HG03103 (cell line): ENCODE data around the gene GORAB.

Experiments used
- ATAC-seq: cut with Tn5 transposase; IDR thresholded peaks from one replicate; pipeline ENCODE4 v1.9.1; 2021; ENCODE audit warnings: low read depth; ENCODE audit not compliant: unreplicated experiment

Gene GORAB

DNA sequence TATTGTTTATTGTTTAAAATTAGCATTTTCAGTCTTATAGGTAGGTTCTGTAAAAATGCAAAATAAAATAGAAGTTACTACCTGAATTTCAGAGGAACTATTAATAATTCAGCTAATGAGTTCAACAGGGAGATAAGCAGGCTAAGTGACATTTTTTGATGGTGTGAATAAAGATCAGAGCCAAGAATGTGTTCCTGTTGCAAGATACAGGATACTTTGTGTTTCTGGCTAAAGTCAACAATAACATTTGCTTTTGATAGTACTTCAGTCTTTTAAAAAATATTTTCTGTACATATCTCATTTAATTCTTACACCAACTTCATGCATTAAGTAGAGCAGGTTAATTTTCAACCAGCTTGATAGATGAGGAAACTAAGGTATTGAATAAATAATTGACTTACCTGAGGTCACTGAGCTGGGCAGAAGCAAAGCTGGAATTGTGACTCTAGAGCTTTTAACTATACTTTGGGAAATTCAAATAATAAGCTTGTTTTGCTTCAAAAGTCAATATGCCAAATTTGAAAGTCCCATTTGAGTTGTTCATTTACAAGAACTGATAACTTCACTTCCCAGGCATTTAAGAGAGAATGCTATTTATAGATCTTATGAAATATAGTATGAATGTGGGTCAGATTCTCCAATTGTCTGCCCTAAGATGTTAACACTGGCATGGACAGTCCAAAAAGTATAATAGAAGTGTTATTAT is 6.0 kb downstream of the GORAB start:
- ATAC-seq = no peak

DNA sequence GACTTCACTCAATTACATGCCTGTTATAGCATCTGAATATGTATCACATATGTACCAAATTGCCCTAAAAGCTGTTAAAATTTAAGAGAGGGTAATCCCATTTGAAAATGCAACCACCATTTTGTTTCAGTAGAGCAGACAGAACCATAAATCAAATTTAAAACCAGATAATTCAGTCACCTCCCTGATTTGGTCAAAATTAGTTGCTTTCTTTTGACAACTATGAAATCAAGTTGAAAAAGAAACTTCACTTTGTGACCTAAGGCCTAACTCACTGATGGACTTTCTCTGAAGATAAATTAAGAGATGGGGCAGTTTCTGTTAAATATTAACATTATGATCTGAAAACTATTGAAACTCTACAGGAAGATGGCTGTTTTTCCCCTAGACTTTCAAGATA is 6.7 kb downstream of the GORAB start:
- no peak for ATAC-seq

DNA sequence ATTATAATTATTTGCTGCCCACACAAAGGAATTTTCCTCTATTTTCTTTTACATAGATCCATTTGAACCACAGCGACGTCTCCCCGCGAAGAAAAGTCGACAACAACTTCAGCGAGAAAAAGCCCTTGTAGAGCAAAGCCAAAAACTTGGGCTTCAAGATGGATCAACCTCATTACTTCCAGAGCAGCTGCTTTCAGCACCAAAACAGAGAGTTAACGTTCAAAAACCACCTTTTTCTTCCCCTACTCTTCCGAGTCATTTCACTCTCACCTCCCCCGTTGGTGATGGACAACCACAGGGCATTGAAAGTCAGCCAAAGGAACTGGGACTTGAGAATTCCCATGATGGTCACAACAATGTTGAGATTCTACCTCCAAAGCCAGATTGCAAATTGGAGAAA is 7.2 kb downstream of the GORAB start:
- ATAC-seq = no peak

DNA sequence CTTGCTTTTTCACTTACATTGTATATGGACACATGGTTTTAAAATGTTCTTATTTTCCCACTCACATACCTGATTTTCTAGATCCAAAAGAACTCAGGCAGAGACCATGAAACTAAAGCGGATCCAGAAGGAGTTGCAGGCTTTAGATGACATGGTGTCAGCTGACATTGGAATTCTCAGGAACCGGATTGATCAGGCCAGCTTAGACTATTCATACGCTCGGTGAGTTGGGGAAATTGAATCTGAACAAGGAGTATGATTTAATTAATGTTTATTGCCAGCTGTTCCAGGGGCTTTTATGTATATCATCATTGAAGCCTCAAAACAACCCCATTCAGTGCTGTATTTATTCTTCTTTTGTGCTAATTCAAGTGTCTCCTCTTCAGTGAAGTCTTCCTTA is 12.7 kb downstream of the GORAB start:
- ATAC-seq = no peak

DNA sequence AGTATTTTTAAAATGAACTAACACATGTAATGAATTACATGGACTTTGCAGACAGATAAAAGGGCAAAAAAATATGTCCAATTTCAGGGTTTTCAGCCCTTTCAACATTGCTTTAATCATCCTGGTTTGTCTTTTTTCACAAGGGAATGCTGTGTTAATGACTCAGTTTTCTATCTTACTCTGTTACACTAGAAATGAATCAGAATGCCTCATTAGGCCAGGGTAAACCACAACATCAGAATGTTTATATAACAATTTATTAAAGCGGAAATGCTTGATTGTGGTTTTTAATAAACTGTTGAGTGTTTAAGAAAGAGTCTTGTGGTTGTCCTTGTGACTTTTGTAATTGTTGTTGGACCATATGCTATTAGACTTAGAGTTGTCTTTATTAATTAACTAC is 13.5 kb downstream of the GORAB start:
- ATAC-seq = no peak

DNA sequence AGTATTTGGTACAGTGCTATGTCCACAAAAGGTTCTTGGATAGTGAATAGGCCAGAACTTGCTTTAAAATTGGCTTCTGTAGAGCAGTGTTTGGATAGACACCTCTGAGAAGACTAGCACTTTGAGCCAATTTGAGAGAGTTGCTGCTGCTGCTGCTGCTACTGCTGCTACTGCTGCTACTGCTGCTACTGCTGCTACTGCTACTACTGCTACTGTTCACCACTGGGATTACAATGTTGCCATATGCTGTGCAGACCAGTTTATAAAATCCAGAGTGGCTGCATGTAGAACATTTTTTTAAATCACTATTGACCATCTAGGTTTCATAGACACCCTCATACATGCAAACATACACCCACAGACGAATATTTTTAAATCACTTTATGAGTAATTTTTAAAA is 15.3 kb downstream of the GORAB start:
- no peak for ATAC-seq

DNA sequence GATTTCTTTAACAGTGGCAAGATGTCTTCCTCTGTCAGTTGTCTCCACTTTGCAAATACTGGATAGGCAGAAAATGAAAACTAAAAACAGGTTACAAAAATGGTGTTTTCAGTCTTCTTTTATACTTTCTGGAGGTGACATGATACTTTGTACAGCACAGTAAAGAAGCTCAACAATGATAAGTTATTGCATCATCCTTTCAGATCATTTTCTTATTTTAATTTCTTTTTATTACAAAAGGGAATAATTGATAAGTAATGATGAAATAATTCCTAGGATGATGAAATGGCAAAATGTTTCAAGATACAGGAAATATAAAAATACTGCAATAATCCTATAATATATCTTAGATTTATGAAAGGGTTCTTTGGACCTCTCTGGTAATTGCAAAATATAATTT is 16.5 kb downstream of the GORAB start:
- no peak for ATAC-seq

DNA sequence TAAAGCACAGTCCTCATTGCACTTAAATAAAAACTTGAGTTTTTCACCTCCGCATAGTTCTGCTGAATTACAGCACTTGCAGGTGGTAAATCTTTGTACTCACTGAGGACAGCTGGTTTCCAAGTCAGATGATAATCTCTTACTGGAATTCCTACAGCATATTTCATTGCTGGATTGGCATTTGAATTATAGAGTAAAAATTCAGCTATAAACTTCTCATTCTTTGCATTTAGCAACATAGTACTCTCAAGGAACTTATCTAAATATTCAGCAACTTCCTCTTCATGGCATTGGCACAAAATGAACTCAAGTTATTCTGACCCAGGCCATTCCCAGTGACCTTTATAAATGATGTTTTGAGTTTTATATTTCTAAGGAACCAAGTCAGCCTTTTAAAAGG is 23.4 kb downstream of the GORAB start:
- no peak for ATAC-seq

DNA sequence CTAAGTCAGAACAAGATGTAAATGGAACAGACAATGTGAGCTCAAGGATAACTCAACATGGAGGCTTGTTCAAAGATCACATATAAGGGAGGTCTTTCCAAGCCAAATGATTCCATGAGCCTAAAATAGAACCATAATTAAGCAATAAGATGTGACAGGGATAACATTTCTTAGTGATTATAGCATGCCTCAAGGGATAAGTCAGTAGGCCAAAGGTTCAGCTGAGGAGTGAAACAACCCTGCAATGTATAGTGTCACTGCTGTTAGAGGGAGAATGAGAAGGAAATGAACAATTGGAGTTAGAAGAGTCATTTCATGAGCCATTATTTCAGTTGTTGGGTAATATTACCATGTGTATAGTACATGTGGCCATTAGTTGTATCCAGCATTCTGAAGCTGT is 25.0 kb downstream of the GORAB start:
- no peak for ATAC-seq

DNA sequence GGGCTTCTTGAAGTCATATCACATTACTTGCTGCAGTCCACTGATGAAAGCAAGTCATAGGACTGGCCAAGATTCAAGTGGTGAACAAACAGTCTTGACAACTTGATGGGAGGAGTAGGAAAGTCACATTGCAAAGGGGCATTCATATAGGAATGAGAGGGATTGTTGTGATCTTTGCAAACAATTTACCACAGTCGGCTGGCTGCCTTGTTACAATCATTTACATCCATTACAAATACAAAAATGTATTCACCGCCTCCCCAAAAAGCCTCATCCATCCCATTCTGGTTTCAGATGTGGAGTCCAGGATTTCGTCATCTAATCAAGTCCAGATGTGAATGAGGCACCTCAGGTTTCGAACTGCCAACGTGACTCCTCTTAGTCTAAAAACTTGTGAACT is 26.8 kb downstream of the GORAB start:
- ATAC-seq = no peak

DNA sequence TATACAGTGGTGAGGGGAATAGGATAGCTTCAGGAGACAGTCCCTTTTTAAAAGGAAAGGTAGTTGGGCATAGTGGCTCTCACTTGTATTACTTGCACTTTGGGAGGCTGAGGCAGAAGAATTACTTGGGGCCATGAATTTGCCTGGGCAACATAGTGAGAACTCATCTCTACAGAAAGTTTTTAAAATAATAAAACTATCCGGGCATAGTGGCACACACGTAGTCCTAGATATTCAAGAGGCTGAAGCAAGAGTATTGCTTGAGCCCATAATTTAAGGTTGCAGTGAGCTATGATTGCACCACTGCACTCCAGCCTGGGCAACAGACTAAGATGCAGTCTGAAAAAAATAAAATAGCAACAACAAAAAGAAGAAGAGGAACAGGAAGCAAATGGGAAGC is 27.2 kb downstream of the GORAB start:
- ATAC-seq = no peak

DNA sequence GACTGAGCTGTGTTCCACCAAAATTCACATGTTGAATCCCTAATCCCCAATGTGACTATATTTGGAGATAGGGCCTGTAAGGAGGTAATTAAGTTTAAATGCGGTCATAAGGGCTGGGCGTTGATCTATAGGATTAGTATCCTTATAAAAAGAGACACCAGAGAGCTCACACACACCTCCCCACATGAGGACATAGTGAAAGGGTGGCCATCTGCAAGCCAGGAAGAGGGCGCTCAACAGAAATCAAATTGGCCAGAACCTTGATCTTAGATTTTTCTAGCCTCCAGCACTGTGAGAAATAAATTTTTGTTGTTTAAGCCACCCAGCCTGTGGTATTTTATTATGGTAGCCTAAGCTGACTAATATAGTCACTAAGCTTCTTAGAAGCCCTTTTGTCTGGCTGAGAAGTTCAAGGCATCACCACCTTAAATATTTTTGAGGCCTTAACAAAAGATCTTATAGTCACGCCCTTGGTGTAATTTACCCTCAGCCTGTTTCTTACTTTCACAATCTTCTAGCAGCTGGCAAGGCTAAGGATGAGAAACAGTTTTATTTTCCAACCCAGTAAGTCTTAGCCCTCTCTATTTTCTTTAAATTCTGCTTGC is 28.8 kb downstream of the GORAB start:
- ATAC-seq = no peak

DNA sequence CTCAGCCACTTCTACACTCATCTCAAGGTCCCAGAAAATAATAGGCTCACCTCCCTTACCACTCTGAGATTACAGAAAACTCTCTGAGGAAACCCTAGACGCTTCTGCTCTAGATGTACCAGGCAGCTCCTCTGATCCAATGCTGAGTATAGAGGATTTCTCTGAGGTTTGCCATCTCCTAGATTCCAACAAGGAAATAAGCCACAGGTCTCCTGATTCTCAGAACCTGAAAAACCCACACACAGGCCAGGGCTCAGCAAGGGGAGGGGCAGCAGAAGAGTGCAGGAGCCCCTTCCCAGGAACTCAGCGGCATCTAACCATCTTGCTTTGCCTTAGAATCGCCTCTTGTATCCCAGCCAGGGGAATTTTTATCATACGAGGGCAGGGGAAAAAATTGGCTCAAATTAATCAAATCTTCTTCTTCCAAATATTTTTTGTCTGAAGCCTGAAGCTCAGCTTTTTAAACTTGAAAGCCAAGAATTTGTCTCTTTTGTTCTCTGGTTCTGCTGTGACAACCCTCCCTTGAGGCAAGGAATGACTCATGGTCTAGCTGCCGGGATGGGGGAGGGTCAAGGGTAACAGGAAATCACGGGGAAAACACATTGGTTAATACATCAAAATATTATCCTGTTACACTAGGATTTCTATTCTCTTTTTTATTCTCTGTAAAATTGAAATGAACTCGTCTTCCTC is 30.8 kb downstream of the GORAB start:
- peak; percentile 71 for ATAC-seq

DNA sequence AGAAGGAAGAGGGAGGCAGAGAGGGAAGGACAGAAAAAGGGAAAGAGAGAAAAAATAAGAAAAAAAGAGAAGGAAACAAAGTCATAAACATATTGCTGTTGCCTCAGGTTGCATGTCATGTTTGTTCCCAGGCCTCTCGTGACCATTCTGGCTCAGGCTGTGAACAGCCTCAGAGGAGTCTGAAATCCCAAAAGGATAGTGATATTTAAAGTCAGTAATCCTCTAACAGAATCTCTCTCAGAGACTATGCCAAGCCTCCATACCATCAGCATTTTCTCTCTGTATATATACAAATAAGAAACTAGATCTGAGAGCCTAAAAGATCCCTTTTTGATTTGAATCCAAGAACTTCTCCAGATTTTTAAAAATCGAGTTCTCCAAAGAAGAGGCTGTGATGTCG is 35.2 kb downstream of the GORAB start:
- no peak for ATAC-seq

DNA sequence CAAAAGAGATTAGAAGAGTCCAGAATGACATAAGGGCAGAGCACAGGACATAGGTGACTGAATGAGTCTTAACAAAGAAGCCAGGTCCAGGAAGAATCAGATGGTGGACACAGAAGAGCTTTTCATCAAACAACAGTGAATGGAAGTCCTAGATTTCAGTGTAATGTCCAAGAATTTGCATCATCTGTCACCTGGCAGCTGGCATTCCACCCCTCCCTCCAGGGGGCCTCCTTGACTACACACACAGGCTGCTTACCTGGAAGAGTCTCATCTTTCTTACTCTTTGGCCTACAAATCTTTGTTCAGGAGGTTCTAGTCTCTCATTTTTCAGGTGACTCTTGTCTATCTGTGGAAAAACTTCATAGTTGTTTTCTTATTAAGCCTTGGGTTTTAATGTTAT is 36.2 kb downstream of the GORAB start:
- no peak for ATAC-seq

DNA sequence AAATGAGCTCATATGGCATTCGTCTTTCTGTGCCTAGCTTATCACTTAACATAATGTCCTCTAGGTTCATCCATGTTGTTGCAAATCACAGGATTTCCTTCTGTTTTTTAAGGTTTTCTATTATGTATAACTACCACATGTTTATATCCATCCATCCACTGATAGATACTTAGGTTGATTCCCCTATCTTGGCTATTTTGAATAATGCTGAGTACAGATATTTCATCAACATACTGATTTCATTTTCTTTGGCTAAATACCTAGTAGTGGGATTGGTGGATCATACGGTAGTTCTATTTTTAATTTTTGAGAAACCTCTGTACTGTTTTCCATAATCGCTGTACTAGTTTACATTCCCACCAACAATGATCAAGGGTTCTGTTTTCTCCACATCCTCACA is 45.0 kb downstream of the GORAB start:
- no peak for ATAC-seq

DNA sequence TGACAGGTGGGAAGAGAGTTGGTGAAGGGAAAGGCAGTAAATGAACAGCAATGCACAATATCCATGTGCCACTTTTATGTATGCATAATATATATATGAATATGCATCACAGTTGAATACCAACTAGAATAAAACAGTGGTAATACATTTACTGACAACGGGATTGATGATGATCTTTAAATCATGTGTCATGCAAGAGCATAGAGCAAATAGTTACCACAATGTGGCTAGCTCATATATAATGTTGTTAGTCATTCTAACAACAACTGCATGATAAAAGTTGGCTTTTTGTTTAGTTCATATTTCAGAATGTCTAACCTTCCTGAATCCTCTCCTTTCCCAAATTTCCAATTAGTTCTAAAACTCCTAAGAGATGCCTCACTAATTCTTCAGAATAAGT is 46.4 kb downstream of the GORAB start:
- ATAC-seq = no peak

DNA sequence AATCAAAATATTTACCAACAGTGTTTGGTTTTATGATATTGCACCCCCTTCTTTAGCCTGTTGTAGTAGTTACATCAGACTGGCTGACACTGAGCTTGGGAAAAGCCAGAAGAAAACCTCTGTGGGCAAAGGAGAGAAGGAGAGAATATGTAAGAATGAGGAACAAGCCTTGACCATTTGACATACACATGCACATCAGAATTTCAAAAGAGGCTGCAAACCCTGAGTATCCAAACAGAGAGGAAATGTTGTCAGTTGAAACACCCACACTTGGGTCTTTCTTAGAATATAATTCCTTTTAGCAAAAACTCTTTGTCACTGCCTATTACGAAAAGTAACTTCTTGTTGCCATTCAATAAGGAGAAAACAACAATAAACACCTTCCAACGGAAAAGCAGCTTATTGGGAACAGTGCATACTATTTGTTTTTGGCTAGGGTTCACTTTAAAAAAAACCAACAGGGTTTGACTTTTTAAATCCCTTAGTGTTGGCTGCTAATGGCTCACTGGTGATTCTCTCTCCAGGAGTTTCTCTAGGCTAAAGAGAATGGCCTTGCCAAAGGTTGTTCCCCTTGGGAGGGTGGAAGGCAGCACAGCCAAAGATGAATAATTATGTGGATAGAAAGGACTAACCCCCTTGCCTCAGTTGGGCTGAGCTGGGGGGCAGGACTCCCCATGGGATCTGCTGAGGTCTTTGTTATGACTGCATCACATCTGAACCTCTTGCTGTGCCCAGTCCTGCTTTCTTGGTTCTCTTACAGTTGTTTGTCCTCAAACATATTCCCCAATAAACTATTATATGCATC is 48.9 kb downstream of the GORAB start:
- no peak for ATAC-seq

DNA sequence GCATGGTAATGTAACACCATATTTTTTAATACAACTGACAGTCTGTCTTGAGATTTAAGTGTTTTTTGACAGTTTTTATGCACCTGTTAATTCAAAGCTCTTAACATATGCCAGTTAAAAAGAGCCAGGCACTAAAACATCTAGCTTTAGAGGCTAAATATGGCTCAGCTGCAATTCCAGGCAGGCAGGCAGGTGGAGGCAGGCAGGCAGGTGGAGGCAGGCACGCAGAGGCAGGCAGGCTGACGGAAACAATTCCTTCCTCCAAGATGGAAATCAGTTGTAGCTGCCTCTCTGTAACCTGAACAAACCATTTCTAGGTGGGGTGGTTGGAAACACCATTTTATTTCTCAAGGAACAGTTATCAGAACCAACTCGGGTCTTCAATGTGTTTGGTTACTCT is 51.2 kb downstream of the GORAB start:
- ATAC-seq = no peak

DNA sequence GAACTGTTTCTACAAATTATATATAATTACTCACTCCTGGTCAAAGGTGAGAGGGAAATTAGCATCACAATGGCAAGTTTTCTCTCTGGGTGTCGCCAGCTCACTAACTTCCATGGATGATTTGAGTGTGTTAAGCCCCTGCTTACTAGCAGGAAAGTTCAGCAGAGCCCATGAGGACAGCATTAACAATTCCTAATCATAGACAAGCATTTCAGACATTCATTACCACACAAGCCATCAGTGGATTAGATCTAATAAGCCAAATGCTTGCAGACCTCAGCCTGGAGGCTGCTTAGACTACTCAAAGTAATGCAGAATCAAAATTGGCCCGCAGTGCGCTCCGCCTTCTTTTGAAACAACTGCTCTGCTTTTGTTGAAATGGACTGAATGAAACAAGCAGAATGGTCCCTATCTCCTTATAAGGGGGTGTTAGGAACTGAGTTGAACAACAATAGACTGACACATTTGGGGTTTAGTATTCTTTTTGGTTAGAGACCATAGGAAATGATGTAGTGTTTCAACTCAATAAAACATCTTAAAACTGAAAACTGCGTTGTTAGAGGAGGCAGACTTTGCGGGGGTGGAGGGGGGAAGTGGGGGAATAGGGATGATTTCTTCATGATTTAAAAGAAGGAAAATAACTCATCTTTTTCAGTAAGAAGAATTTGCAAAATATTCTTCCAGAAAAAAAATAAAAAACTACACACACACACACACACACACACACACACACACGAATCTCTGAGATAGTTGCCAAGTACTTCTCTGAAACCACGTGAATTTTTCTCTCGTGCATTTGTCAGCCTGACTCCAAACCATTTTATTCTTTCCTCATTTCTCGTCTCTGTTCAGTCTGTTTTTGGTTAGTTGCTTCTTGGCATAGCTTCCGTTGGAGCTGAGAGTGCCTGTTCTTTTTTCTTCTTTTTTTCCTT is 54.6 kb downstream of the GORAB start:
- no peak for ATAC-seq
